HG03469 (cell line): ENCODE data around the gene GGT7.
"Not testable (repeated sequence)": the region's sequence is repeated elsewhere in the genome, so short reads cannot be mapped to it uniquely, and the experiment has no call there.

ENCODE experiments used
- ATAC-seq: cut with Tn5 transposase; IDR thresholded peaks from one replicate; pipeline ENCODE4 v1.9.1; 2021; ENCODE audit warnings: mild to moderate bottlenecking, moderate library complexity, moderate number of reproducible peaks; ENCODE audit not compliant: unreplicated experiment

Gene GGT7

DNA sequence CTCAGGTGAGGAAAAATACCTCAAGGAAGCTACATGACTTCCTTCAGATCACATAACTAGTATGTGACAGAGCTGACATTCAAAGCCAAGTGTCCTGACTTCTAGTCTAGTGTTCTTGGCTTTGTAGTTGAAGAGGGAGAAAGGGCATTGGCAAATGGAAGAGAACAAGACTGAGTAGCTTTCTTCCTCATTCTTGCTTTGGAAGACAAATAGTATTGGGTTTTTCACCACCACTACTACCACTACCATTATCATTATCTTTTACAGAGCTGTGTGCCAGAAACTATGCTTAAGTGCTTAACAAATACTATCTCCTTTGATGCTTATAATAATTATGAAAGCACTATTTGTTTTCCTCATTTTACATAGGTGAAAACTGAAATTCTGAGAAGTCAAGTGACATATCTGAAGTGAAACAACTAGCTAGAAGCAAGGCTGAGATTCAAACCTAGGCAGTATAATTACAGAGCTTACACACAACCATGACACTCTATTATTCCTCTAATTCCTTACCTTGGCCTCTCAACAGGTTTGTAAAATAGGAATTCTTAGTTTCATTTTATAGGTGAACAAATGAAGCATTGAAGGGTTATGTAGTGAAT is 10.5 kb upstream of the GGT7 start:
- ATAC-seq = no peak

DNA sequence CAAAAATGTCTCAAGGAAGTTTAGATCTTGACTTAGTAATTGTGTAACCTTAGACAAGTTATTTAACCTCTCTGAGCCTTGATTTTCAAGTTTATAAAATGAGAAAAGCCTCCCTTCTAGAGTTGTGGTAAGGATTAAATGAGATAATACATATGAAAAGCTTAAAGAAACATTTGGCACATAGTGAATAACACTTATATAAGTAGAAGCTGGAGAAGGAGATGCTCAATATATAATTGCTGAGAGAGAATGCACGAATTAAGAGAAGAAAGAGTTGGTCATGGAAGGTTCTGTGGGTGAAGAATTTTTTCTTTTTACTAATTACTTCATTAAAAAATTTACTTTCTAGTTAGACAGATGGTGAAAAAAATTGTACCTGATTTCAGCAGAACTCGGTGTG is 9.0 kb upstream of the GGT7 start:
- no peak for ATAC-seq

DNA sequence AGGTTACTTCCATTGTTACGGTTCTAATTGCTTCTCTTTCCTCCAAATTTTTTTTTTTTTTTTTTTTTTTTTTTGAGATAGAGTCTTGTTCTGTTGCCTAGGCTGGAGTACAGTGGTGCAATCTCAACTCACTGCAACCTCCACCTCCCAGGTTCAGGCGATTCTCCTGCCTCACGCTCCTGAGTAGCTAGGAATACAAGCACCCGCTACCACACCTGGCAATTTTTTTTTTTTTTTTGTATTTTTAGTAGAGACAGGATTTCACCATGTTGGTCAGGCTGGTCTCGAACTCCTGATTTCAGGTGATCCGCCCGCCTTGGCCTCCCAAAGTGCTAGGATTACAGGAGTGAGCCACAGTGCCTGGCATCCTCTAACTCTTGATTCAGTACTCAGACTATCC is 8.3 kb upstream of the GGT7 start:
- ATAC-seq = not testable (repeated sequence)

DNA sequence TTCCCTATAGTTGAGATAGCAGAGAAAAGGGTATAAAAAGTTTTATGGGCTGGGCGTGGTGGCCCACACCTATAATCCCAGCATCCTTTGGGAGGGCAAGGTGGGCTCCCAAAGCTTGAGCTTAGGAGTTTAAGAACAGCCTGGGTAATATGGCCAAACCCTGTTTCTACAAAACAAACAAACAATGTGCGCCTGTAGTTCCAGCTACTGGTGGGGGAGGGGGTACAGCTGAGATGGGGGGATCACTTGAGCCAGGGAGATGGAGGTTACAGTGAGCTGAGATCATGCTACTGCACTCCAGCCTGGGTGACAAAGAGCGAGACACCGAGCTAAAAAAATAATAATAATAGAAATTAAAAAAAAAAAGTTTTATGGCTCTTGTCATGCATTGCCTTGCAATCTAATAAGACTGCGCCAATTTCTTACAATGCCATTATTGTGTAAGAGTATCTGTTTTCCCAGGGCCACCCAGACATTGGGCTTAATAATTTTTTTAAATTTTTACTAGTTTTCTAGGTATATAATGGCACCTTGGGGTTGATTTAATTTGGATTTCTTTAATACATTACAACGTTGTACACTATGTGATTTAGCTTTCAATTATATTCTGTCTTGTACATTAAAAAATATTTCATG is 7.7 kb upstream of the GGT7 start:
- ATAC-seq = no peak

DNA sequence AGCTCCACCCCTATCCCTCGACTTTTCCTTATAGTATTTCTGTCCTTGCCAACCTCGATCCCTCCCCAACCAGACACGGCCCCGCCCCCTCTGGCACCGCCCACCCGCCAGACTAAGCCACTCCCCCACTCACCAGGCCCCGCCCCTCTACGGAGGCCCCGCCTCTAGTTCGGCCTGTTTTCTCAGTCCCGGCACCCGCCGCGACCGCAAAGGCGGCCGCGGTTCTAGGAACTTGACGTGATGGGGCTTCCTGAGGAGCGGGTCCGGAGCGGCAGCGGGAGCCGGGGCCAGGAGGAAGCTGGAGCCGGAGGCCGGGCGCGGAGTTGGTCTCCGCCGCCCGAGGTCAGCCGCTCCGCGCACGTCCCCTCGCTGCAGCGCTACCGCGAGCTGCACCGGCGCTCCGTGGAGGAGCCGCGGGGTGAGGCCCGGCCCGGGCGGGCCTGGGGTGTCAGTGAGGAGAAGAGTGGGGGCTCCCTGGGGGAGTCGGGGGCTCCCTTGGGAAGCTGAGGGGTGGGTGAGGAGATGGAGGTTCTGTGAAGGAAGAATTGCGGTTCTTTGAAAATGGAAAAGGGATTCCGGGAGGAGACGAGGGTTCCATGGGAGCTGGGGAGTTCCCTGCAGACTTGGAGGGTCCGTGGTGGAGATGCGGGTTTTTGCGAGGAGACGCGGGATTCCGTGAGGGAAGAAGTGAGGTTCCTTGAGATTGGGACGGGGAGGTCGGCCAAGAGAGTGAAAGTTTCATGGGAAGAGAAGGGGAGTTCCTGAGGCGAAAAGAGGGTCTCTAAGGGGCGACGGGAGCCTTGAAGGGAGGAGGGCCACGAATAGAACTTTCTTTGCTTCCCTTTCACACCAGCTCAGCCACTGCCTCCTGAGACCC is 4.0 kb upstream of the GGT7 start, which contains the start of gene ACSS2:
Gene ACSS2 (plus strand): TSS at position 207 of the 877 bp plus-strand sequence. CDS start 34 bp downstream, at position 241.
- ATAC-seq = no peak

DNA sequence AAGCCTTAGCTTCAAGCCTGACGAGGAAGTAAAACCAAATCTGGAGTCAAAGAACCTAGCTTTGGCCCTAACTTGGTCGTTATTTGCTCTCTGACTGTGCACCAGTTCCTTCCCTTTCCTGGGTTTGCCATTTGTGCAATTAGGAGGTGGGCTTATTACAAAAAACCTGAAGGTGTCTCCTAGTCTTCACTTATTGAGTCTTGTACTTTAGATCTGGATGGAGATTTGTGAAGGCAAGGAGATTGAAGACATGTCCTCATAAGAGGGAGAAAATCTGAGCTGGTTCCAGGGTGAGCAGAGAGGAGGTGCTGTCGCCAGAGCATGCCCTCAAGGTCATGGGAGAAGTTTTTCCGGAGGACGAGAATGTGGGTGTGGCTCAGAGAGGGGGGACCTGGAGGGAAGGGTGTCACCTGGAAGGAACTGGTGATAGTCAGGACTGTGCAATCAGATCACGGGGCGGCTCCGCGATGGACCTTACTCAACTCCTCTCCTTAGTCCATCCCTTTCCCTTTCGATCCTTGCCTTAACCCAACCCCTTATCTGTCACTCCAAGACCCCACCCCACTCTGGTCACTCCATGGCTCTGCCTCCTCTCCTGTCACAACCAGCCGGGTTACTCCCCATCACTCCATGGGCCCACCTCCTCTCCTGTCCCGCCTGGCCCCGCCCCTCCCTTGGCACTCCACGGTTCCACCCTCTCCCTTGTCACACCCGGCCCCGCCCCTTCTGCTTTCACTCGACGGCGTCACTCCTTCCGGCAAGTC is 3.2 kb upstream of the GGT7 start:
- ATAC-seq = no peak

DNA sequence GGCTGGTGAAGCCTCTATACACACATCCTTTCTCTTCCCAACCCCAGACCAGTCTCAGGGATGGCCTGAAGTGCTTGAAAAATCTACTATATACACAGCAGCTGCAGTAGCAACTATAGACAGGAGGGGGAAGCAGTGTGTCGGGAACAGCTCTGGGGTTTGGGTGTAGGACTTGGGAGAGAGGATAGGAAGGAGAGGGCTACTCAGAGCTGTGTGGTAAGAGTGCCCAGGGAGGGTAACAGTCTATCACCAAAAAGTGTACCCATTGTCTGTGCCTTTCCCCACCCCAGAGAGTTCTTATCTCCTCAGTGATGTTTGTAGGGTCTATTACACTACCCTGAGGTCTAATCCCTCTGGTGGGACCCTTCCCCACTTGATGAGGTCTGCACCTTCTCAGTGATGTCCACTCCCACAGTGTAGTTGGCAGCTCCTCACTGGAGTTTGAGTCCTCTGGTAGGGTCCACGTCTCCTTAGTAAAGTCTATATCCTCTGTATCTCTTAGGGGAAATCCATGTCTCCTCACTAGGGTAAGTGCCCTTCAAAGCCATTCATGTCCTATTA is 1.5 kb upstream of the GGT7 start:
- no peak for ATAC-seq

DNA sequence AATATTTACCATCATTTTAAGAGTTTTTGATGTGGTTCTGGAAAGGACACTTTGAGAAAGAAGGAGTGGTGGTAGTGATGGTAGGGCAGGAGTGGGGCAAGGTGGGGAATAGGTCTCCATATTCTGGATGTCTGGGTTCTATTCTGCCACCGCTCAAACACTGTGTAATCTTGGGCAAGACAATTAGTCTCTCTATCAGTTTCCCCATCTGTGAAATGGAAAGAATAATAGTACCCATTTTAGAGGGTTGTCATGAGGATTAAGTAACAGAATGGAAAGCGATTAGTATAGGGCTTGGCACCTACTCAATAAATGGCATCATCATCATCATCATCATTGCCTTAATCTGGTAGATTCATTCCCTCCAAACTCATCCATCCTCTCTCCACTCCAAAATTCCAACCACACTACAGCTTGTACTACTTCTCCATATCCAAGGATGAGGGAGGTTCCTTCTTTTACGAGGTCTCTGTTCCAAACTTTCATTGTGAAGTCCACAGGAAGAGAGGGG is 982 bp upstream of the GGT7 start:
- no peak for ATAC-seq

DNA sequence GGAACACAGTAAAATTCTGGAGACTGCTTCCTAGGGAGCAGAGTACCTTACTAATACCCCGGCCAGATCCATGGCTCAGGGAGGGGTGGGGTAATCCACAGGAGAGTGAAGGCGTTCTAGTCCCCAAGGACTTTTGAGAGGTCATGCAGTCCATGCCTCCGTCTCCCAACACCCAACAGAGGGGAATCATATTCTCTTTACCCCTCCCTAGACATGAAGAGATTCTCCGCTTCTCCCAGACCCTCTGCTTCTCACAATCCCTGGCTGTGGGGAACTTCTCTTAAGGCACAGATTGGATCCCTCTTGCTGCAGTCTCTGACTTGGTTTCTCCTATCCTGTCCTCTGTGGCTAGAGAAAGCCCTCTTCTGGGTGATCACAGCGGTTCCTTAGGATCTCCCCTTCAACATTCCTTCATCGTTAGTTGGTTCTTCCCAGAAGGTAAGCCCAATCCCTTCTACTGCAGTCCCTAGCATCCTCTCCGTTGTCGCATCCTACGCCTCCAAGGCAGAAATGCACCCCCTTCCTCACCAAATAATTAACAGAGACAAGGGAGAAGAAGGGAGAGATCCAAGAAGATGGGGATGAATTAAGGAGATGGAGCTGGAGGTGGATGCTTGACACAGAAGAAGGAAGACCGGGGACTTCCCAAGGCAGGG is 562 bp downstream of the GGT7 start:
- ATAC-seq = no peak

DNA sequence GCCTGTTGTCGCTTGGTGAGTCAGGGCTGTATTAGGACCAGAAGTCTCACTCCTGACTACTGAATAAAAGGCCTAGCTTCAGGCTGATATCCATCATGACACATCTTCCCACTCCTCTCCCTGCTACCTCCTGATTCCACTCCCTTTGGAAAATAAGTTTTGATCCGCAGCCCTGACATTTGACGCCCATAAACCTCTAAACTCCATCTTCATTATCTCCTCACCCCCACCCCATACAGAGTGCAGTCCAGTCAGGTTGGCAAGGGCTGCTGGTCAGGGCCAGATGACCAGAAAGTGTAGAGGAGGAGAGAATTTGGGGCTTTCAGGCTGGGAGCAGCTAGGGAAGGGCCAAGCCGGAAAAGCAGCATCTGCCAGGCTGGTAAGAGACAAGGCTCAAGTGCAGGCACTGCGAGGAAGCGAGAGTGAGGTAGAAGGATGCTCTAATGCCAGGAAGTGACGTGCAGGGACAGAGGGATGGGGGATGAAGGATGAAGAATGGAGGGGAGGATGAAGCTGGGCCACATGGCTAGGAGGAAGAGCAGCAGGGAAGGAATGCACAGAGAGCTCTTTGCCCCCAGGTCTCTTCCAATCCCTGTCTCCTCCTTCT is 1.2 kb downstream of the GGT7 start:
- ATAC-seq = no peak

DNA sequence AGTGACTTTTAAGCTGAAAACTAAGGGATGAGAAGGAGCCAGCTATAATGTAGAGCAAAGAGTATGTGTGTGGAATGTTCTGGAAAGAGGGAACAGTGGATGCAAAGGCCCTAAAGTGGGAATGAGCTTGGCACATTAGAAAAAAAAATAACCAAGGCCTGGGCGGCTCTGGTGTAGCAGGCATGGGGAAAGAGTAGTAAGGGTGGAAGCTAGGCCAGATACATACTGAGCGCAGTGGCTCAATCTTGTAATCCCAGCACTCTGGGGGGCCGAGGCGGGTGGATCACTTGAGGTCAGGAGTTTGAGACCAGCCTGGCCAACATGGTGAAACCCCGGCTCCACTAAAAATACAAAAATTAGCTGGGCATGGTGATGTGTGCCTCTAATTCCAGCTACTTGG is 8.4 kb downstream of the GGT7 start:
- no peak for ATAC-seq

DNA sequence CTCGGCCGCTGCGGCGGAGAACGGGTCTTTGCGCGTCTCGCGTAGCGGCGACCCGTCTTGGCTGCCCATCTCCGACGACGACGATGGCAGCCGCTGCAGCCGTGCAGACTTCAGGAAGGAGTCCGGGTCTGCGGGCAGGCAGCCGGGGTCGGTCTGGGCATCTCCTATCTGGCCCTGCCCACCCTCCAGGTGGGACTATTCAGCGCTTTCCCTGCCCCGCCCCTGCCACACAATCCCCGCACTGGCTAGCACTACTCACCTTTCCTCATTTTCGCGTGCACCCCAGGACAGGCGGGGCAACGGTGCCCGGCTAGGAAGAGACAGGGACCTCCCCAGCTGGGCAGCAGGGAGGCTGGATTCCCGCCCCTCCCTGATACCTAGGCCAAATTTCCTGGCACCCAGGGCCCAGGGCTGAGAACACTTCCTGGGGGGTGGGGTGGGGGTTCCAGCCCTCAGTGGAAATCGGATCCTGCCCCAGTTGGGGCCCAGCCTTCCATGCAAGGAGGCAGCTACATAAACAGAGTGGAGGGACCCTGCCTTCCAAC is 9.2 kb downstream of the GGT7 start:
- no peak for ATAC-seq

DNA sequence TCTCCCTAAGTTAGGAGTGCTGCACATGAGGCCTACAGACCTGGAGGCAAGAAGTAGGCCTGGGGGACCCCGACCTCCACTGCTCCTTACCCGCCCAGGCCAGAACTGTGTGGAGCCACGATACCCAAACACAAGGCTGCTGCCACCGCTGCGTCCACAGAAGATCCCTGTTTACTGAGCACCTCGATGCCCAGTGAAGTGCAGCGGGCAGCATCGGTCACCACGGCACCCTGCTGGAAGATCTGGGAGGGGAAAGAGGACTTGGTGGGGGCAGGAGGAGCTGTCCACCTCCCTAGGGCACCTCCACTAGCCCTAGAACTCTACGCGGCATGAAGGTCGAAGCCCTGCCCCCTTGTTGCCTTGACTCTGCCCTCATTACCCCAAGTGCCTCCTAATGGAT is 9.9 kb downstream of the GGT7 start:
- no peak for ATAC-seq

DNA sequence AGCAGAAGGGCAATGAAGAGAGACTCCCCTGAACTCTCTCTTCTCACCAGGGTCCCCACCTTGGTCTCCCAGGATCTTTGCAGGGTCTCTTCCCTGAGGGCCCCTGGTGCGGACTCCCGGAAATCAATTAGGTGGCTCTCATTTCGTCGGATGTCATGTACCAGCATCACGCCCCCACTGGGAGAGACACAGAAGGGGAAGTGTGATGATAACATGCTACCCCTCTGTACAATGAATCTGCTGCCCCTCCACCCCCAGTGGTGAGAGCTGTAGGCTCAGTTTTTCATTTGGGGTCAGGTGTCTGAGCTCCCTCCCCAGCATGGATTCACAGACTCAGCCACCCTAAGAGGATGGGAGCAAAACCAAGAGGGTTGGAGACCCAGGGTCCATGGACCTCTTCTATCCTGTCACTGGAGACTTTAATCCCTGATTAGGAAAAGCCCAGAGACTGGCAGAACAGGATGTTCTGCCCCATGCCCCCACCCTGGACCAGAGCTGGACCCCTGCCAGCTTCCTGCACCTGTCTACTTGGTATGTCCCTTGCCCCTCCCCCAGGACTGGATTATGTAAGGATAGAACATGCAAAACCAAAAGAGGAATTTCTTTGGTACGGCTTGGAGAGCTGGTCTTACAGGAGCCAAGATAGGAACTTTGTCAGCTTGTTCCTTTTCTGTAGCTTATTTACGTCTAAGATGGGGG is 11.1 kb downstream of the GGT7 start:
- ATAC-seq = no peak

DNA sequence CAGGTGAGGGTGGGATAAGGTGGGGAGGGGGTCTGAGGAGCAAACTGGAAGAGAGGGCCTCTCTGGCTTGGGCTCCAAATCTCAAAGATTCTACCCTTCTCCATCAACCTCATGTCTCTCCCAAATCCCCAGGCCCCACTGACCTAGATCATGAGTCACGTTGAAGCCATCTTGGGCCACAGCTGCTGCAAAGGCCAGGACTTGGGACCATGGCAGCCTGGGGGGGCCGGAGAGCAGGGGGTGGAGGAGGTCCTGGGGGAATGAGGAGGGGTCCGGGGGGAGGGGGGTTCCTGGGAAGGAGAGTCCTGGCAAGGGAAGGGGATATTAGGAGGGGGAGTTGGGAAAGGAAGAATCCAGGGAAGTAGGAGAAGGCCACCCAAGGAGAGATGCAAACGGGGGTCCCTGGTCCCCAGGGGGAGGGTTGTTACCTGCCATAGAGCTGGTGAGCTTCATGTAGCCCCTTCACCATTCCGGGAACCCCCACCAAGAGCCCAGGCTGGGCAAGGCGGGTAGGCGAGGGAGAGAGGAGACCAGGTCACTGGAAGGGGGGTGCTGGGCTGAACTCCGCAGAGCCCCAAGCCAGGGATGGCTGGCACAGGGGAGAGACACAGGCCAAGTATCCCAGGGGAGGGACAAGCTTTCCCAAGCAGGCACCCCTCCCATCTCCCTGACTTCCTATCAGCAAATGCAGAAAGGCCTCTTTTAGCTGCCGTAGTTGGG is 12.7 kb downstream of the GGT7 start:
- no peak for ATAC-seq

DNA sequence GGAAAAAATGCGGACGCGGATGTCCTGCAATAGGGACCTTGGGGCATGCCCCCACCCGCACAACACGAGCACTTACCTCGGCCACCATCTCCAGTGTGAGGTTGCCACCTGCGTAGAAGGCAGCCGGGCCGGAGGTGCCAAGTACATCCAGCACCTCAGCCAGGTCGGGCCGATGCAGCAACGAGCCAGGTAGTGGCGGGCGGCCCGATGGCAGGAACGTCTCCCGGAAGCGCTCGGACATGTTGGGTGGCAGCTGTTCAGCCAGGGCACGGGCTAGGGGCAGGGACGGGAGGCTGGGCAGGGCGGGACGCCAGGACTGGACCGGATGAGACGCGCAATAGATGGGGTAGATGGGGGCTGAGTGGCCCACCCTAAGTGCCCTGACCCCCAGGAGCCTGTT is 13.3 kb downstream of the GGT7 start:
- no peak for ATAC-seq

DNA sequence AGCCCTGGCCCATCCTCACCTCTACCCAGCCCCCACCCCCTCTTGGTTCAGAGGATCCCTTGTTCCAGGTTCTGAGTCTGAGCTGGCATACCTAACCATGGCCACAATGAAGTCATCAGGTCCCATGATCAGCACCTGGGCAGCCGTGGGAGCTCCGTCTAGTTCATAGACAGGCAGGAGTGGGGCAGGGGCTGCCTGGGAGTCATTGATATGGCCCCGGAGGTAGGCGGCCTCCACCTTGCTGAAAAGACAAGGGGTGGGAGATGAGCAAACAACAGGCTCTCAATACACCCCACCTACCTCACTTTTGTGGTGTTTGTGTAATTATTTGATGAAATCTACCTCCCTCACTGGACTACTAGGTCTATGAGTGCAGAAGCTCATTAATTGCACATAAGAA is 20.4 kb downstream of the GGT7 start:
- ATAC-seq = no peak

DNA sequence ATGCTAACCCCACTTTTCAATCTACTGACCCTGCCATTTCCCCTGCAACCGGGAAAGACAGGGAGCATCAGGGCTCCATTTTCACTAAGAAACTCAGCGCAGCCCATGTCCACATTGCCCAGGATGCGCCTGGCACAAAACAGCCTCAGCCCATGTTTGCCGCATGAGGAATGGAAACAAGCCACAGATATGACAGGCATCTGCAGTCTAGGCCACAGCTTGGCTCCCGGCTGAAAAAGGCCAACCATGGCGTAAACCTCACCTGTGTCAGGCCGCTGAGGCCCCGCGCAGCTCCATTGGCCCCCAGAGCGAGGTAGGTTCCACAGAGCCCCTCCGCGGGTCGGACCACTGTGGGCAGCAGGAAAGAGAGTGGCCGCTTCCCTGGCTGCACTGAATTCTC is 21.7 kb downstream of the GGT7 start:
- no peak for ATAC-seq
